Activated CD8-positive, alpha-beta T cell treated with anti-CD3 and anti-CD28 coated beads for 36 hours (primary cell): ENCODE measurements around the gene GAPT. TPM values are rescaled to one million over a fixed set of nuclear protein-coding genes. Genes with fewer than 3 reads are reported as not detected.
"Not testable (repeated sequence)": the region's sequence is repeated elsewhere in the genome, so short reads cannot be mapped to it uniquely, and the experiment has no call there.

ENCODE experiments used
- ATAC-seq: fragments of 200-7000 bp; cut with Tn5 transposase; one replicate; pipeline ENCODE4 v1.10.0; 2021; ENCODE audit warnings: mild to moderate bottlenecking, moderate library complexity
- CTCF ChIA-PET: fragments of 350-600 bp; sonication (Branson Sonifier 250); formaldehyde crosslinking; loops from one replicate; lab custom pipeline; 2021; ENCODE audit warnings: antibody characterized with exemption; lab: Charles Lee
- POLR2A ChIA-PET: fragments of 350-600 bp; sonication (Branson Sonifier 250); formaldehyde crosslinking; loops from one replicate; lab custom pipeline; 2021; ENCODE audit warnings: antibody characterized with exemption; lab: Charles Lee
- DNase-seq: peaks from one replicate; pipeline ENCODE4 v3.0.0-alpha.2; 2020
- H3K27ac Mint-ChIP-seq: one replicate; pipeline ENCODE4 v1.8.0; 2021; ENCODE audit warnings: mild to moderate bottlenecking, mixed read lengths
- H3K27me3 Mint-ChIP-seq: one replicate; pipeline ENCODE4 v1.8.0; 2021; ENCODE audit warnings: mixed read lengths
- H3K36me3 Mint-ChIP-seq: one replicate; pipeline ENCODE4 v1.8.0; 2021; ENCODE audit warnings: low read depth, mixed read lengths
- H3K4me1 Mint-ChIP-seq: one replicate; pipeline ENCODE4 v1.8.0; 2021; ENCODE audit warnings: low read depth, mixed read lengths
- H3K4me3 Mint-ChIP-seq: one replicate; pipeline ENCODE4 v1.8.0; 2021; ENCODE audit warnings: mild to moderate bottlenecking, moderate library complexity, mixed read lengths
- H3K9me3 Mint-ChIP-seq: one replicate; pipeline ENCODE4 v1.8.0; 2021; ENCODE audit warnings: mixed read lengths
- intact Hi-C: fragments of 100-400 bp; cut with micrococcal nuclease; formaldehyde crosslinking; loops from one replicate; pipeline ENCODE4 v1.10.0; 2022
- total RNA-seq, 2 experiments: library from RNA; stranded (reverse); gene quantifications; one replicate each; pipeline ENCODE4 v1.2.3, GENCODE V29; 2021
- TF ChIP-seq, protein P1 (sequence below): fragments of 200-600 bp; IDR thresholded peaks from one replicate; pipeline ENCODE4 v1.8.0; 2022; ENCODE audit warnings: antibody characterized with exemption, mild to moderate bottlenecking

Gene GAPT
- total RNA-seq, 2 experiments from 2014 or later = not detected

DNA sequence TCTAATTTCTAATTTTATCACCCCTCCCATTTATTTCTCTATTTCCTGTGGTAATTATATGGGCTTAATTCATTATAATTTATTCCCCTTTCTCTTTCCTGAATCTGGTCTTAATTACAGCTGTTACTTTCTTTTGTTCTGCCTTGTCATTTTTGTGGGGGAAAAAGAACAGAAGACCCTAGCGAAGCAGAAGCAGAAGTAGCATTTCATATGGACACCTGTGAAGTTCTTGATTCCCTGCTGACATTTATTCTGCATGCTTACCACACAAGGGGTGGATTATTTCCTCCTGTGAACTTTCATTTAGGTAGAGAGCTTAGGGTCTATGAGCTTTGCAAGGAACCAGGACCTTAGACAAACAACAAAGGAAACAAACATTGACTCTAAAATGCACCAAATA, 33.3 kb downstream of the GAPT start:
- Mint-ChIP-seq H3K27ac (no peak overlapping the region), H3K4me1 (no peaks in the 10 kb centered on the region), H3K36me3 (no peaks in the 10 kb centered on the region), H3K9me3 (no peaks in the 10 kb centered on the region), H3K4me3 (no peak overlapping the region), H3K27me3 (no peaks in the 10 kb centered on the region)
- TF ChIP-seq, protein P1, sequence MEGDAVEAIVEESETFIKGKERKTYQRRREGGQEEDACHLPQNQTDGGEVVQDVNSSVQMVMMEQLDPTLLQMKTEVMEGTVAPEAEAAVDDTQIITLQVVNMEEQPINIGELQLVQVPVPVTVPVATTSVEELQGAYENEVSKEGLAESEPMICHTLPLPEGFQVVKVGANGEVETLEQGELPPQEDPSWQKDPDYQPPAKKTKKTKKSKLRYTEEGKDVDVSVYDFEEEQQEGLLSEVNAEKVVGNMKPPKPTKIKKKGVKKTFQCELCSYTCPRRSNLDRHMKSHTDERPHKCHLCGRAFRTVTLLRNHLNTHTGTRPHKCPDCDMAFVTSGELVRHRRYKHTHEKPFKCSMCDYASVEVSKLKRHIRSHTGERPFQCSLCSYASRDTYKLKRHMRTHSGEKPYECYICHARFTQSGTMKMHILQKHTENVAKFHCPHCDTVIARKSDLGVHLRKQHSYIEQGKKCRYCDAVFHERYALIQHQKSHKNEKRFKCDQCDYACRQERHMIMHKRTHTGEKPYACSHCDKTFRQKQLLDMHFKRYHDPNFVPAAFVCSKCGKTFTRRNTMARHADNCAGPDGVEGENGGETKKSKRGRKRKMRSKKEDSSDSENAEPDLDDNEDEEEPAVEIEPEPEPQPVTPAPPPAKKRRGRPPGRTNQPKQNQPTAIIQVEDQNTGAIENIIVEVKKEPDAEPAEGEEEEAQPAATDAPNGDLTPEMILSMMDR = no peak
- ATAC-seq (no peak), DNase-seq (no peak)
- POLR2A ChIA-PET = no interaction called here
- intact Hi-C loops = no loop called here
- CTCF ChIA-PET = interaction anchor here (0.7 to 1.3 kb wide), 2 partner anchors 9 to 19 kb away, joined by 3 to 4 read pairs; no protein-coding TSS in a partner anchor

GRCh38 chr5:58530942-58531490, 39.8 kb downstream of the GAPT start:
- intact Hi-C loops = no loop called here
- Mint-ChIP-seq H3K4me1 (no peaks in the 10 kb centered on the region), H3K27me3 (no peaks in the 10 kb centered on the region), H3K4me3 (no peak overlapping the region), H3K9me3 (peaks cover 16% of the 10 kb centered on the region), H3K36me3 (no peaks in the 10 kb centered on the region), H3K27ac (no peak overlapping the region)
- ATAC-seq (no peak), DNase-seq (no peak)
- CTCF ChIA-PET = no interaction called here
- TF ChIP-seq, protein P1 = no peak
- POLR2A ChIA-PET = no interaction called here

DNA sequence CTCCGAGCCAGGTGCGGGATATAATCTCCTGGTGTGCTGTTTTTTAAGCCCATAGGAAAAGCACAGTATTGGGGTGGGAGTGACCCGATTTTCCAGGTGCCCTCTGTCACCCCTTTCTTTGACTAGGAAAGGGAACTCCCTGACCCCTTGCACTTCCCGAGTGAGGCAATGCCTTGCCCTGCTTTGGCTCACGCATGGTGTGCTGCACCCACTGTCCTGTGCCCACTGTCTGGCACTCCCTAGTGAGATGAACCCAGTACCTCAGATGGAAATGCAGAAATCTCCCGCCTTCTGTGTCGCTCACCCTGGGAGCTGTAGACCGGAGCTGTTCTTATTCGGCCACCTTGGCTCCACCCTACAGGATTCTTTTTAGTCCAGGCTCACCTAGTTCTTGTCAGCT, 50.7 kb downstream of the GAPT start:
- H3K27me3 Mint-ChIP-seq, DNase-seq, intact Hi-C loops, CTCF ChIA-PET, H3K36me3 Mint-ChIP-seq, H3K27ac Mint-ChIP-seq, ATAC-seq, POLR2A ChIA-PET, H3K4me3 Mint-ChIP-seq, H3K4me1 Mint-ChIP-seq, H3K9me3 Mint-ChIP-seq: not testable (repeated sequence)

DNA sequence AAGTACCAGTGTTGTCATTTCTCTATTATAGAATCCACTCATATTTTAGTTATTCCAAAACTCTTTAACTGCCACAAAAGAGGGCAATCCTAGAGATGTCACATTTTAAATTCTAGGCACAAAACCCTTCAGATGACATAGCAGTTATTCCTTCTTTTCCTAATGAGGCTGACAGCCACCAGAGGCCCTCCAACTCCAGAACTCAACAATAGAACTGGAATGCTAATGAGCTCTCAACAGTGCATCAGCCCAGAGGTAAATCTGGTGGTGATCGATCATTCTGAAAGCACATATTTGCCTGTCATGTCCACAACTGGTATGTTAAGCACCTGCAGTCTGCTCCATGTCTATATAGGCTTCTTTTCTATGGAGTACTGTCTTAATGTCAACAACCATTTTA, 51.5 kb downstream of the GAPT start:
- Mint-ChIP-seq H3K9me3 (peaks cover 8% of the 10 kb centered on the region), H3K27ac (no peak overlapping the region), H3K4me1 (no peaks in the 10 kb centered on the region), H3K27me3 (no peaks in the 10 kb centered on the region), H3K36me3 (no peaks in the 10 kb centered on the region), H3K4me3 (no peak overlapping the region)
- CTCF ChIA-PET = interaction anchor here (1.4 kb wide), 1 partner anchor 19 kb away, joined by 4 read pairs; no protein-coding TSS in a partner anchor
- ATAC-seq (no peak), DNase-seq (no peak)
- POLR2A ChIA-PET = no interaction called here
- intact Hi-C loops = no loop called here
- TF ChIP-seq, protein P1 = no peak

DNA sequence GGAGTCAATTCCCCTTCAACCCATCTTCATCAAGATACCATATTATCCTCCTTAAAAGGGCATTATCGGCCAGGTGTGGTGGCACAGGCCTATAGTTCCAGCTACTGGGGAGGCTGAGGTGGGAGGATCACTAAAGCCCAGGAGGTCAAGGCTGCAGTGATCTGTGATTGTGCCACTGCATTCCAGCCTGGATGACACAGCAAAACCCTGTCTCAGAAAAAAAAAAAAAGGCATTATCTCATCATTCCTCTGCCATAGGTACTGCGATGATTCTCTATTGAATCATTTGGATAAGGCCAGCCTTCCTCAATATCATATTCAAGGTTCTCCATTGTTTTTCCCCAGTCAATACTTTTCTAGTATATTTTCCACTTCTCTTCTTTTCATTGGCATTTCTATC, 52.5 kb downstream of the GAPT start:
- no peak for DNase-seq
- no peaks in the 10 kb centered on the region for H3K36me3 Mint-ChIP-seq
- no peak for ATAC-seq
- H3K9me3 Mint-ChIP-seq = peaks cover 6% of the 10 kb centered on the region
- H3K4me3 Mint-ChIP-seq = no peak overlapping the region
- no peaks in the 10 kb centered on the region for H3K4me1 Mint-ChIP-seq
- H3K27me3 Mint-ChIP-seq = no peaks in the 10 kb centered on the region
- TF ChIP-seq, protein P1 = no peak
- no peak overlapping the region for H3K27ac Mint-ChIP-seq
- ChIA-PET POLR2A (no interaction called here), CTCF (interaction anchor here (1.4 kb wide), 1 partner anchor 20 kb away, joined by 4 read pairs; no protein-coding TSS in a partner anchor)
- intact Hi-C loops = no loop called here
